ENCODE measurements around the gene VRK3.
A peak's percentile ranks its signal among the peaks of the same experiment; 100 is the strongest.

DNA sequence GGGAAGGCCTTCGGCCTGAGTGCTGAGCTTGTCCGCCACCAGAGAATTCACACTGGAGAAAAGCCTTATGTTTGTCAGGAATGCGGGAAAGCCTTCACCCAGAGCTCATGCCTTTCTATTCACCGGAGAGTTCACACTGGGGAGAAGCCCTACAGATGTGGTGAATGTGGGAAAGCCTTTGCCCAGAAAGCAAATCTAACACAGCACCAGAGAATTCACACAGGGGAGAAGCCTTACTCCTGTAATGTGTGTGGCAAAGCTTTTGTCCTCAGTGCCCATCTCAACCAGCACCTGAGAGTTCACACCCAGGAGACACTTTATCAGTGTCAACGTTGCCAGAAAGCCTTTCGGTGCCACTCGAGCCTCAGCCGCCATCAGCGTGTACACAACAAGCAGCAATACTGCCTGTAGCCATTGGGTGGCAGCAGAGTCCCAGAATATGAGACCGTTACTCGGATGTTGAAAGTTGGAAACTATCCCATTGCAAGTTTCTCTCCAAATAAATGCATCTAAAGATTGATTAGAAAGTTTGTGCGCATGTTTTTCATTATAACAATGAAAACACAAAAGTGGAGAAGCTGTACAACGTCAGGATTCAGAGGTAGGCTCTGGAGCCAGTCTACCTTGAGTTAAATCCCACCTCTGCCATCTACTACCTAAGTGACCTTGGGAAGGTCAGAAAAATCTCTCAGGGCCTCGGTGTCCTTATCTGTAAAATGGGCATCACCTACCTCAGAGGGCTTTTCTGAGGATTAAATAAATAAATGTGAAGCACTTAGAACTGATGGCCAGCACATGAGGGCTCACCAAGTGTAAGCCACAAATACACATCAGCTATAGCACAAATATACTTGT, 21.7 kb upstream of the VRK3 start:
- TF ChIP-seq, protein P1, sequence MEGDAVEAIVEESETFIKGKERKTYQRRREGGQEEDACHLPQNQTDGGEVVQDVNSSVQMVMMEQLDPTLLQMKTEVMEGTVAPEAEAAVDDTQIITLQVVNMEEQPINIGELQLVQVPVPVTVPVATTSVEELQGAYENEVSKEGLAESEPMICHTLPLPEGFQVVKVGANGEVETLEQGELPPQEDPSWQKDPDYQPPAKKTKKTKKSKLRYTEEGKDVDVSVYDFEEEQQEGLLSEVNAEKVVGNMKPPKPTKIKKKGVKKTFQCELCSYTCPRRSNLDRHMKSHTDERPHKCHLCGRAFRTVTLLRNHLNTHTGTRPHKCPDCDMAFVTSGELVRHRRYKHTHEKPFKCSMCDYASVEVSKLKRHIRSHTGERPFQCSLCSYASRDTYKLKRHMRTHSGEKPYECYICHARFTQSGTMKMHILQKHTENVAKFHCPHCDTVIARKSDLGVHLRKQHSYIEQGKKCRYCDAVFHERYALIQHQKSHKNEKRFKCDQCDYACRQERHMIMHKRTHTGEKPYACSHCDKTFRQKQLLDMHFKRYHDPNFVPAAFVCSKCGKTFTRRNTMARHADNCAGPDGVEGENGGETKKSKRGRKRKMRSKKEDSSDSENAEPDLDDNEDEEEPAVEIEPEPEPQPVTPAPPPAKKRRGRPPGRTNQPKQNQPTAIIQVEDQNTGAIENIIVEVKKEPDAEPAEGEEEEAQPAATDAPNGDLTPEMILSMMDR (conservative IDR thresholded peaks at IDR 0.05), result peak; percentile 67
- TF ChIP-seq EZH2 (IDR thresholded peaks at IDR 0.05; ENCODE audit: low read depth), result no peak

All from PC-9 (cell line).